GM19438 (cell line): Measurements from ENCODE around the gene ARHGEF7.

Source experiments
- ATAC-seq: cut with Tn5 transposase; IDR thresholded peaks from one replicate; pipeline ENCODE4 v1.9.1; 2021; ENCODE audit warnings: low read depth; ENCODE audit not compliant: unreplicated experiment

ARHGEF7 gene

GRCh38 chr13:111330066-111330610 is 215.0 kb downstream of the ARHGEF7 start:
- no peak for ATAC-seq

- ATAC-seq: no peak
Measured at GRCh38 chr13:111335298-111335697, 220.2 kb downstream of the ARHGEF7 start.

- ATAC-seq: no peak
Measured at GRCh38 chr13:111336666-111337065, 221.6 kb downstream of the ARHGEF7 start.

GRCh38 chr13:111337206-111337605 is 222.1 kb downstream of the ARHGEF7 start:
- no peak for ATAC-seq

GRCh38 chr13:111337741-111338140 is 222.6 kb downstream of the ARHGEF7 start:
- ATAC-seq: no peak

- no peak for ATAC-seq
Measured at GRCh38 chr13:111338841-111339240, 223.7 kb downstream of the ARHGEF7 start.

GRCh38 chr13:111339366-111340143 is 224.4 kb downstream of the ARHGEF7 start:
- no peak for ATAC-seq

GRCh38 chr13:111341886-111342285 is 226.8 kb downstream of the ARHGEF7 start:
- no peak for ATAC-seq

- ATAC-seq: no peak
Measured at GRCh38 chr13:111342721-111343120, 227.6 kb downstream of the ARHGEF7 start.

GRCh38 chr13:111343186-111343805 is 228.2 kb downstream of the ARHGEF7 start:
- ATAC-seq: no peak

GRCh38 chr13:111344471-111345191 is 229.5 kb downstream of the ARHGEF7 start:
- ATAC-seq: no peak

GRCh38 chr13:111345682-111346081 is 230.6 kb downstream of the ARHGEF7 start:
- ATAC-seq: no peak

GRCh38 chr13:111346101-111346680 is 231.1 kb downstream of the ARHGEF7 start:
- no peak for ATAC-seq

GRCh38 chr13:111347438-111347837 is 232.3 kb downstream of the ARHGEF7 start:
- ATAC-seq: no peak

GRCh38 chr13:111353508-111353907 is 238.4 kb downstream of the ARHGEF7 start:
- ATAC-seq: no peak

GRCh38 chr13:111354789-111355188 is 239.7 kb downstream of the ARHGEF7 start:
- ATAC-seq: no peak
